Activated CD4-positive, alpha-beta T cell treated with anti-CD3 and anti-CD28 coated beads for 36 hours (primary cell): ENCODE results near the gene TBC1D32. TPM values are rescaled to one million over a fixed set of nuclear protein-coding genes. Genes with fewer than 3 reads are reported as not detected.

ENCODE experiments used
- ATAC-seq: fragments of 200-7000 bp; cut with Tn5 transposase; one replicate; pipeline ENCODE4 v1.10.0; 2021; ENCODE audit warnings: mild to moderate bottlenecking, moderate library complexity
- CTCF ChIA-PET: fragments of 350-600 bp; sonication (Branson Sonifier 250); formaldehyde crosslinking; loops from one replicate; lab custom pipeline; 2021; ENCODE audit warnings: antibody characterized with exemption; lab: Charles Lee
- POLR2A ChIA-PET: fragments of 350-600 bp; sonication (Branson Sonifier 250); formaldehyde crosslinking; loops from one replicate; lab custom pipeline; 2021; ENCODE audit warnings: antibody characterized with exemption, inconsistent platforms; lab: Charles Lee
- DNase-seq: peaks from one replicate; pipeline ENCODE4 v3.0.0-alpha.2; 2020
- H3K27ac Mint-ChIP-seq: one replicate; pipeline ENCODE4 v1.8.0; 2021; ENCODE audit warnings: mixed read lengths
- H3K27me3 Mint-ChIP-seq: one replicate; pipeline ENCODE4 v1.8.0; 2021; ENCODE audit warnings: mixed read lengths
- H3K36me3 Mint-ChIP-seq: one replicate; pipeline ENCODE4 v1.8.0; 2021; ENCODE audit warnings: low read depth, mixed read lengths
- H3K4me1 Mint-ChIP-seq: one replicate; pipeline ENCODE4 v1.8.0; 2021; ENCODE audit warnings: mixed read lengths
- H3K4me3 Mint-ChIP-seq: one replicate; pipeline ENCODE4 v1.8.0; 2021; ENCODE audit warnings: mild to moderate bottlenecking, moderate library complexity, mixed read lengths
- H3K9me3 Mint-ChIP-seq: one replicate; pipeline ENCODE4 v1.8.0; 2021; ENCODE audit warnings: low read depth, mixed read lengths
- intact Hi-C, 2 experiments: fragments of 100-400 bp; cut with DNase I in 1 of 2; cut with micrococcal nuclease in 1 of 2; formaldehyde crosslinking; loops; one replicate each; pipeline versions ENCODE4 v1.14.2 to v1.15.1; 2022 to 2024; cut with DNase I, micrococcal nuclease
- total RNA-seq, 2 experiments: library from RNA; stranded (reverse); gene quantifications; one replicate each; pipeline ENCODE4 v1.2.3, GENCODE V29; 2021

Gene TBC1D32
- total RNA-seq, 2 experiments from 2014 or later = 9.2 to 9.9 TPM

DNA sequence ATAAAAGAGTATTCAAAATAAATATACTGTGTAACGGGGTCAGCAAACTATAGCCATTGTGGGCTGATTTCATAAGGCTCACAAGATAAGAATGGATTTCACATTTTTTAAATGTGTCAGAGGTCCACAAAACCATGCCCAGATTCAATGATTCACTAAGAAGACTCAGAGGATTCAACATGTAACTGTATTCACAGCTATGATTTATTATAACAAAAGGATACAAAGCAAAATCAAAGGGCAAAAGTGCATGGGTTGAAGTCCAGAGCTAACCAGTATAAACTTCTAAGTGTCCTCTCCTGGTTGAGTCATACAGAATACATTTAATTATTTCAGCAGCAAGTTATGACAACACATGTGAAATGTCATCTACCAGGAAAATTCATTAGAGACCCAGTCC lies 49.2 kb downstream of the TBC1D32 start:
- DNase-seq = no peak
- H3K27ac Mint-ChIP-seq = no peak overlapping the region
- ChIA-PET POLR2A (no interaction called here), CTCF (no interaction called here)
- H3K4me3 Mint-ChIP-seq = no peak overlapping the region
- intact Hi-C loops = no loop called here
- H3K4me1 Mint-ChIP-seq = no peaks in the 10 kb centered on the region
- ATAC-seq = no peak
- H3K27me3 Mint-ChIP-seq = no peaks in the 10 kb centered on the region
- no peaks in the 10 kb centered on the region for H3K9me3 Mint-ChIP-seq
- H3K36me3 Mint-ChIP-seq = peaks cover 34% of the 10 kb centered on the region

DNA sequence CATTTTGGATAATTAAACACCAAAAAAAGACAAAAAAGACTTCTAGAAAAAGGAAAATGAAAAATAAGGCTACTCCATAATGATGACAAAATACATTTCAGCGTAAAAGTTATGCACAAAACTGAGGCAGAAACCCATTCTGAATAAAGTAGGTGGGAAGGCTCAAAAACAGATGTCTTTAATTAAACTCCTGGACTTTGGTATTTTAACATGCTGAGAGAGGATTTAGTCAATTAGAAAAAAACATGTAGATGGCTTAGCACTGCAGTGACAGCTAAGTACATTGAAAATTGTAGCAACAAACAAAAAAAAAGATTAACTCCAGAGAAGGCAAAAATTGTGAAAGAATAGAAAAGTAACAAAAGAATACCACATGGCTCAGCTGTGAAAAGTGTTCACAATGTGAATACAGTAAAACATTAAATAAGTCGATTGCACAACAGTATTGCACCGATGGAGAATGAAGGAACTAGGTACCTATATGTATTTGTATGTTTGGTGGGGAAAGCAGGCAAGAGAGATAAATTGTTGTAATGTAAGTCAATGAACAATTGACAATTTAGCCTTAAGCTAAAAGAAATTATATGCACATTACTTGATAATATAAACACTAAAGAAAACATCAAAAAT lies 59.5 kb downstream of the TBC1D32 start:
- no peak for DNase-seq
- Mint-ChIP-seq H3K4me1 (no peaks in the 10 kb centered on the region), H3K36me3 (peaks cover 37% of the 10 kb centered on the region), H3K27ac (no peak overlapping the region), H3K9me3 (peaks cover 7% of the 10 kb centered on the region), H3K27me3 (no peaks in the 10 kb centered on the region), H3K4me3 (no peak overlapping the region)
- ATAC-seq = no peak
- CTCF ChIA-PET = no interaction called here
- POLR2A ChIA-PET = no interaction called here
- intact Hi-C loops = no loop called here

DNA sequence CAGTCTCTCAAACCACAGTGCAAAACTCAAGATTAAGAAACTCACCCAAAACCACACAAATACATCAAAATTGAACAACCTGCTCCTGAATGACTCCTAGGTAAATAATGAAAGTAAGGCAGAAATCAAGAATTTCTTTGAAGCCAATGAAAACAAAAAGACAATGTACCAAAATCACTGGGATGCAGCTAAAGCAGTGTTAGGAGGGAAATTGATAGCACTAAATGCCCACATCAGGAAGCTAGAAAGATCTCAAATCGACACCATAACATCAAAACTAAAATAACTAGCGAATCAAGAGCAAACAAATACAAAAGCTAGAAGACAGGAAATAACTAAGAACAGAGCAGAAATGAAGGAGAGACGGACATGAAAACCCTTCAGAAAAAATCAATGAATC lies 70.5 kb downstream of the TBC1D32 start:
- Mint-ChIP-seq H3K27ac (no peak overlapping the region), H3K9me3 (peaks cover 30% of the 10 kb centered on the region), H3K36me3 (peaks cover 63% of the 10 kb centered on the region), H3K4me1 (no peaks in the 10 kb centered on the region), H3K27me3 (no peaks in the 10 kb centered on the region), H3K4me3 (no peak overlapping the region)
- DNase-seq = no peak
- ChIA-PET CTCF (interaction anchor here (0.8 kb wide), 1 partner anchor 1266 kb away, joined by 4 read pairs; no protein-coding TSS in a partner anchor), POLR2A (no interaction called here)
- intact Hi-C loops = loop anchor here in 1 of 2 experiments (5.0 kb wide), 1 partner anchor 879 kb away; no protein-coding TSS in a partner anchor
- no peak for ATAC-seq

DNA sequence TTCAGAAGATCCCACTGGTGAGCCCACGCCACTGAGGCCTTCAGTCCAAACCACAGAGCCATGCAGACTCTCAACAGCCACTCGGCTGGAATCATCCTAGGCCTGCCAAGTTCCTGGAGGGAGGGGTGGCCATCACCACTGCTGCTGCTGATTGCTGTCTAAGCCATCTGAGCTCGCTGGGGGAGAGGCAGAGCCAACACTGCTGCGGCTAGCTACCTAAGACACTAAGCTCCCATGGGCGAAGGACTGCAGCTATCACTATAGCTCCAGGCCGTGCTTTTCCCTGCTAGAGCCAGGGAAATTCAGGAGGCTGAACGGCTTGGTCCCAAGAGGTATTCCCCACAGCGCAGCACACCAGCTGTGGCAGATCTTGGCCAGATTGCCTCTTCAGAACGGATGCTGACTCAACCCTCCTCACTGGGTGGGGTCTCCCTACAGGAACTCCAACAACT lies 73.6 kb downstream of the TBC1D32 start:
- no peak overlapping the region for H3K27ac Mint-ChIP-seq
- no peaks in the 10 kb centered on the region for H3K4me1 Mint-ChIP-seq
- no peaks in the 10 kb centered on the region for H3K27me3 Mint-ChIP-seq
- no peak overlapping the region for H3K4me3 Mint-ChIP-seq
- intact Hi-C loops = loop anchor here in 1 of 2 experiments (5.0 kb wide), 1 partner anchor 882 kb away; no protein-coding TSS in a partner anchor
- DNase-seq (no peak), ATAC-seq (no peak)
- peaks cover 44% of the 10 kb centered on the region for H3K36me3 Mint-ChIP-seq
- ChIA-PET POLR2A (no interaction called here), CTCF (no interaction called here)
- H3K9me3 Mint-ChIP-seq = peaks cover 23% of the 10 kb centered on the region

DNA sequence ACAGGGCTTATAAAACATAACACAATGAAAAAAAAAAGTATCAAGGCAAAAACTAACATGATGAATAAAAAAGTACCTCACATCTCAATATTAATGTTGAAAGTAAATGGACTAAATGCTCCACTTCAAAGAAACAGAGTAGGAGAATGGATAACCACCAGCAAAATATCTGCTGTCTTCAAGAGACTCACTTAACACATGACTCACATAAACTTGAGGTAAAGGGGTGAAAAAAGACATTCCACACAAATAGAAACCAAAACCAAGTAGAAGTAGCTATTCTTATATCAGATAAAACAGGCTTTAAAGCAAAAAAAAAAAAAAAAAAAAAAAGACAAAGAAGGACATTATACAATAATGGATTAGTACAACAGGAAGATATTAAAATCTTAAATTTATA lies 86.9 kb downstream of the TBC1D32 start:
- intact Hi-C loops = no loop called here
- peaks cover 33% of the 10 kb centered on the region for H3K9me3 Mint-ChIP-seq
- POLR2A ChIA-PET = no interaction called here
- no peaks in the 10 kb centered on the region for H3K27me3 Mint-ChIP-seq
- peak; percentile 88 for ATAC-seq
- no peak overlapping the region for H3K4me3 Mint-ChIP-seq
- H3K4me1 Mint-ChIP-seq = peaks cover 9% of the 10 kb centered on the region
- H3K27ac Mint-ChIP-seq = no peak overlapping the region
- CTCF ChIA-PET = no interaction called here
- peaks cover 72% of the 10 kb centered on the region for H3K36me3 Mint-ChIP-seq
- no peak for DNase-seq

DNA sequence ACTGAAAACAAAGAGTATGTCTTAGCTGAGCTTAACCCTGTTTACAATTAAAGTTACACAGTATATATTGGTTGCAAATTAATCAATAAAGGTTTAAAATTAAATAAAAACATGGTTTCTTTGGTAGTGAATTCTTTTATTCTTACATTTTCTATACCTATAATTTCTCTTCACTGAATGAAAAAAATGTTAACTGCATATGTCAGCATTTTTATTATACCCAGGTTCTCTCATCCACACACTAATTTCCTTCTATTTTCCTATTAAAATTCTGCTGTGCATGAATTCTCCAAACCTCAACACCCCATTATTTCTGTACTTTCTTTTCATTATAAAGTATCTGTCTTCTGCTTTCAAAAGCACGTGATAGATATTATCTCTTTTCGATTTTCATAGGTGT lies 91.9 kb downstream of the TBC1D32 start:
- Mint-ChIP-seq H3K27ac (no peak overlapping the region), H3K27me3 (no peaks in the 10 kb centered on the region), H3K9me3 (peaks cover 4% of the 10 kb centered on the region), H3K4me1 (peaks cover 3% of the 10 kb centered on the region), H3K36me3 (peaks cover 39% of the 10 kb centered on the region), H3K4me3 (no peak overlapping the region)
- ATAC-seq = no peak
- intact Hi-C loops = no loop called here
- DNase-seq = no peak
- POLR2A ChIA-PET = no interaction called here
- CTCF ChIA-PET = no interaction called here

DNA sequence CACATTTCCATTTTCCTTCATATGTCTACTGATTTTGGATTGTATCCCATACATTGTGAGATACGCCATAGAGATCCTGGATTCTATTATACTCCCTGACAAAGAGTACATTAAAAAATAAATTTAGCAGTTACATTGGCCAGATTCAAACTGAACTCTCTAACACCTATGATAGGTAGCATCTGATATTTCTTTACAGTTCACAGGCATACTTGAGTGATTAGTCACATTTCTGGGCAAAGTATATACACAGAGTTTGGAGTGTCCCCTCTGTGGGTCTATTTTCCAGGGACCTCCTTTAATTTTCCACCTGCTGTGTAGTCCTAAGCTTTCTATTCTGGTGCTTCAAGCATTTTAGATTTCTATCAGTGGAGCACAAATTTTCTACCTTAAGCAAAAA lies 96.4 kb downstream of the TBC1D32 start:
- Mint-ChIP-seq H3K4me3 (no peak overlapping the region), H3K36me3 (peaks cover 25% of the 10 kb centered on the region), H3K9me3 (peaks cover 2% of the 10 kb centered on the region), H3K27ac (no peak overlapping the region), H3K27me3 (no peaks in the 10 kb centered on the region), H3K4me1 (no peaks in the 10 kb centered on the region)
- CTCF ChIA-PET = interaction anchor here (1.0 kb wide), 1 partner anchor 181 kb away, joined by 3 read pairs; no protein-coding TSS in a partner anchor
- POLR2A ChIA-PET = no interaction called here
- no peak for DNase-seq
- ATAC-seq = no peak
- intact Hi-C loops = no loop called here

DNA sequence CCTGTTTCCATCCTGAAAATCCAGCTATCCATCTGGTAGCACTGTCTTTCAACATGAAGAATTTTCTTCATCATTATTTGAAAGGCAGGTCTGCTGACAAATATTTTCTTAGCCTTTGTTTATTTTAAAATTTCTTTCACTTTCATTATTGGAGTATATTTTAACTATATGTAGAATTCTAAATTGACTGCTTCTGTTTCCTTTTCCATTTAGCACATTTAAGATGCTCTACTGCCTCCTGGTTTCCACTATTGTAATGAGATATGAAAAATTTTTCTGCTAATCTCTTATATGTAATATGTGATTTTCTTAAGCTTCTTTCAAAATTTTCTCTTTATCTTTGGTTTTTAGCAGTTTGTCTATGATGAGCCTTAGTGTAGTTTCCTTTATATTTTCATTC lies 97.3 kb downstream of the TBC1D32 start:
- POLR2A ChIA-PET = no interaction called here
- H3K27ac Mint-ChIP-seq = no peak overlapping the region
- CTCF ChIA-PET = no interaction called here
- H3K36me3 Mint-ChIP-seq = peaks cover 25% of the 10 kb centered on the region
- peaks cover 2% of the 10 kb centered on the region for H3K9me3 Mint-ChIP-seq
- no peaks in the 10 kb centered on the region for H3K27me3 Mint-ChIP-seq
- H3K4me3 Mint-ChIP-seq = no peak overlapping the region
- no peaks in the 10 kb centered on the region for H3K4me1 Mint-ChIP-seq
- DNase-seq (no peak), ATAC-seq (no peak)
- intact Hi-C loops = no loop called here

DNA sequence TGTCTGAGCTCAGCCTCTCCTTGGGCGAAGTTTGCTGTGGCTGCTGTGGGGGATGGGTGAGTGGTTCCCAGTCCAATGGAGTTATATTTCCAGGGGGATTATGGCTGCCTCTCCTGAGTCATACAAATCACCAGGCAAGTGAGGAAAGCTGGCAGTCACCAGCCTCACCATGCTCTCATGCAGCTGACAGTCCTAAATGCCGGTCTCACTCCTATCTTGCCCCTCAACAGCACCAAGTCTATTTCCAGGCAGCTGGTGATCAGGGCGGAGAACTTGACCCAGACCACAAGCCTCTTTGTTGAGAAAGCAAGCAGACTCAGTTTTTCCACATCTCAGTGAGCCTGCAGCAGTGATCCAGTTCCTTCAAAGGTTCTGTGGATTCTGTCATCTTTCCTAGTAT lies 98.9 kb downstream of the TBC1D32 start:
- ATAC-seq (no peak), DNase-seq (no peak)
- H3K9me3 Mint-ChIP-seq = peaks cover 2% of the 10 kb centered on the region
- CTCF ChIA-PET = interaction anchor here (0.6 kb wide), 1 partner anchor 1911 kb away, joined by 3 read pairs; no protein-coding TSS in a partner anchor
- H3K27me3 Mint-ChIP-seq = no peaks in the 10 kb centered on the region
- no peak overlapping the region for H3K27ac Mint-ChIP-seq
- H3K4me1 Mint-ChIP-seq = no peaks in the 10 kb centered on the region
- intact Hi-C loops = no loop called here
- H3K36me3 Mint-ChIP-seq = peaks cover 25% of the 10 kb centered on the region
- no peak overlapping the region for H3K4me3 Mint-ChIP-seq
- POLR2A ChIA-PET = no interaction called here

DNA sequence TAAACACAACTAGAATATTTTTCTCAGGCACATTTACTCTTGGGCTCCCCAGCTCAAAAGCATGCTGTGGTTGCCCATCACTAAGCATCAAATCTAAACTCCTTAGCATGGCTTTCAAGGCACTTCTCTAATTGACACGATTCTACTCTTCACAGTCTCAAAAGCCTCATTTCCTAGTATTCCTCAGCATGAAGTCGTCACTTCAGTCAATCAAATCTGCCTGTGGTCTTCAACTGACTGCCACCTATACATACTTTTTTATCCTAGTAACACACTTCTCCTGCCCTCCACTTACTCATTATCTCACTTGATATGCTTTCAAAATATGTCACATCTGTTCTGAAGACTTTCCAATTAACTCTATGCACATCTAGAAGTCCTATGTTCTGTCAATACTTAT lies 110.3 kb downstream of the TBC1D32 start:
- POLR2A ChIA-PET = no interaction called here
- intact Hi-C loops = no loop called here
- H3K4me1 Mint-ChIP-seq = no peaks in the 10 kb centered on the region
- DNase-seq (no peak), ATAC-seq (peak; percentile 66)
- H3K4me3 Mint-ChIP-seq = no peak overlapping the region
- H3K36me3 Mint-ChIP-seq = peaks cover 30% of the 10 kb centered on the region
- H3K9me3 Mint-ChIP-seq = peaks cover 2% of the 10 kb centered on the region
- CTCF ChIA-PET = interaction anchor here (0.9 kb wide), 1 partner anchor 17 kb away, joined by 3 read pairs; no protein-coding TSS in a partner anchor
- H3K27ac Mint-ChIP-seq = no peak overlapping the region
- no peaks in the 10 kb centered on the region for H3K27me3 Mint-ChIP-seq

DNA sequence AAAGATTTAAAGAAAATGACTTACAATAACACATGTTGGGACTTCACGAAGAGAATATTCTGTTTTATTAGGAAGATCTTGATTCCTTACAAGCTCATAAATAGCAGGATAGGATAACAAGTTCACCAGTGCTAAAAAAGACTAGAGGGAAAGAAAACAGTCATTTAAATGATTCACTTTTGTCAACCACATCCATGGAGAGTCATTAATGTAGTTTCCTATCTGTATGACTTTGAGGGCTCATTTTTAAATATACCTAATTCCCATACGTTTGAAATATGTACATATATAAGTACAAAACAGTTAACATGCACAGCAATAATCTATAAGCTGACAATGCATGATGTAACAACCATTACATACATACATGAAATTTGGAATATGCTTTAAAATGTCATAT lies 111.1 kb downstream of the TBC1D32 start:
- H3K27me3 Mint-ChIP-seq = no peaks in the 10 kb centered on the region
- DNase-seq (no peak), ATAC-seq (no peak)
- peaks cover 34% of the 10 kb centered on the region for H3K36me3 Mint-ChIP-seq
- ChIA-PET POLR2A (no interaction called here), CTCF (interaction anchor here (0.7 to 0.9 kb wide), 2 partner anchors 16 to 1190 kb away, joined by 3 read pairs; no protein-coding TSS in a partner anchor)
- no peak overlapping the region for H3K4me3 Mint-ChIP-seq
- no peak overlapping the region for H3K27ac Mint-ChIP-seq
- intact Hi-C loops = no loop called here
- no peaks in the 10 kb centered on the region for H3K4me1 Mint-ChIP-seq
- H3K9me3 Mint-ChIP-seq = peaks cover 4% of the 10 kb centered on the region

DNA sequence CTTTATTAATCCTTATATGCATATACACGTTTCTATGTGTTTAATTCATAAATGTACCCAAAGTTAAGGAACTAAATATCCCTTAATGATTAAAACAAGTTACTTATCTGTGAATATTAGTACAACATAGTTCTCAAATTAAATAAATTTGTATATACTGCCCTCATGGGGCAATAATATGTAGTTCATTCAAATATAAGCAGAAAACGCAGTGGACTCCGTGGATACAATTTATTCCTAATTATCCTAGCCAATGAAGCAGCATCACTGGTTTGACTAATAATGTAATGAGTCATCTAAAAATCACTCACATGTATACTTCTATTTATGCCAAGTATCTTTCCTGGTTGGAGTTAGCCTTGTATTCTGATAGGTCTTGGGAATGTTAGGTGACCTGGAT lies 111.6 kb downstream of the TBC1D32 start:
- peaks cover 6% of the 10 kb centered on the region for H3K9me3 Mint-ChIP-seq
- no peak for DNase-seq
- POLR2A ChIA-PET = no interaction called here
- H3K36me3 Mint-ChIP-seq = peaks cover 40% of the 10 kb centered on the region
- no peak overlapping the region for H3K4me3 Mint-ChIP-seq
- intact Hi-C loops = no loop called here
- no peaks in the 10 kb centered on the region for H3K4me1 Mint-ChIP-seq
- no peak for ATAC-seq
- CTCF ChIA-PET = interaction anchor here (0.7 kb wide), 1 partner anchor 1191 kb away, joined by 3 read pairs; no protein-coding TSS in a partner anchor
- H3K27ac Mint-ChIP-seq = no peak overlapping the region
- no peaks in the 10 kb centered on the region for H3K27me3 Mint-ChIP-seq
